Endodermal cell (in vitro differentiated cells): ENCODE measurements around the gene VPS36. TPM values are rescaled to one million over a fixed set of nuclear protein-coding genes. Genes with fewer than 3 reads are reported as not detected.

Experiments
- DNase-seq: peaks from one replicate; pipeline ENCODE4 v3.0.0-alpha.2; 2017
- H3K27ac ChIP-seq: 2 replicates; pipeline ENCODE4 v1.5.1; 2013; ENCODE audit warnings: mild to moderate bottlenecking, low read depth, low read length, moderate library complexity
- H3K27me3 ChIP-seq: 2 replicates; pipeline ENCODE4 v1.6.1; 2013; ENCODE audit warnings: mild to moderate bottlenecking, low read length, moderate library complexity; ENCODE audit not compliant: insufficient read depth, control insufficient read depth, poor library complexity, severe bottlenecking
- H3K36me3 ChIP-seq: 2 replicates; pipeline ENCODE4 v1.7.0; 2013; ENCODE audit warnings: mild to moderate bottlenecking, low read length, moderate library complexity; ENCODE audit not compliant: control insufficient read depth, insufficient read depth
- H3K4me1 ChIP-seq: one replicate; pipeline ENCODE4 v1.7.0; 2013; ENCODE audit warnings: low read length; ENCODE audit not compliant: control insufficient read depth, insufficient read depth
- H3K4me3 ChIP-seq: 2 replicates; pipeline ENCODE4 v1.5.1; 2013; ENCODE audit warnings: mild to moderate bottlenecking, low read length, moderate library complexity
- H3K9ac ChIP-seq: 2 replicates; pipeline ENCODE4 v1.6.1; 2013; ENCODE audit warnings: mild to moderate bottlenecking, low read length, moderate library complexity; ENCODE audit not compliant: poor library complexity, severe bottlenecking; ENCODE audit errors: extremely low read depth
- H3K9me3 ChIP-seq: 2 replicates; pipeline ENCODE4 v1.6.1; 2013; ENCODE audit warnings: mild to moderate bottlenecking, low read length, moderate library complexity; ENCODE audit not compliant: control insufficient read depth
- H3K27ac Mint-ChIP-seq: 2 replicates; pipeline ENCODE4 v1.8.0; 2020; ENCODE audit warnings: mixed read lengths
- H3K27me3 Mint-ChIP-seq: 2 replicates; pipeline ENCODE4 v1.8.0; 2021; ENCODE audit warnings: mild to moderate bottlenecking, mixed read lengths; ENCODE audit not compliant: insufficient read depth
- H3K36me3 Mint-ChIP-seq: 2 replicates; pipeline ENCODE4 v1.8.0; 2020; ENCODE audit warnings: low read depth, mixed read lengths
- H3K4me1 Mint-ChIP-seq: 2 replicates; pipeline ENCODE4 v1.8.0; 2020; ENCODE audit warnings: mixed read lengths
- H3K4me3 Mint-ChIP-seq: 2 replicates; pipeline ENCODE4 v1.8.0; 2020; ENCODE audit warnings: mild to moderate bottlenecking, moderate library complexity, mixed read lengths
- H3K9me3 Mint-ChIP-seq: 2 replicates; pipeline ENCODE4 v1.8.0; 2020; ENCODE audit warnings: mild to moderate bottlenecking, mixed read lengths
- WGBS, 2 experiments: methylation state at CpG; one replicate each; pipeline versions ENCODE4 v1.1.5 to v1.1.7; 2013; ENCODE audit warnings: missing lambda C conversion rate in 2 of 2, mixed read lengths in 1 of 2; ENCODE audit not compliant: insufficient coverage in 1 of 2, insufficient read length in 1 of 2; 5-methylcytosine and 5-hydroxymethylcytosine counted together
- total RNA-seq, 2 donors: library from RNA; stranded (reverse); fragmentation: NEBNext Ultra II Directional in 1 of 2; extraction: Animal tissue kit (Norgen Biotek cat#: 25700) in 1 of 2; gene quantifications; 2 replicates in 1 of 2; 3 replicates in 1 of 2; pipeline ENCODE4 v1.2.1, GENCODE V29; 2021
- TF ChIP-seq, protein P1 (sequence below): fragments of 200-600 bp; sonication (generic); conservative IDR thresholded peaks from 2 replicates; pipeline ENCODE4 v1.5.0; 2021; ENCODE audit warnings: antibody characterized with exemption, mild to moderate bottlenecking

VPS36 gene
- total RNA-seq, 2 donors from 2014 or later, result 44.8 to 77.4 TPM

- peaks cover 9% of the 10 kb centered on the region for H3K27me3 ChIP-seq
- no peak overlapping the region for H3K4me3 ChIP-seq
- Mint-ChIP-seq H3K4me3 (no peak overlapping the region), H3K27ac (no peak overlapping the region), H3K27me3 (peaks cover 26% of the 10 kb centered on the region), H3K4me1 (no peaks in the 10 kb centered on the region), H3K9me3 (no peaks in the 10 kb centered on the region), H3K36me3 (no peaks in the 10 kb centered on the region)
- H3K27ac ChIP-seq, result no peak overlapping the region
- H3K36me3 ChIP-seq, result no peaks in the 10 kb centered on the region
- TF ChIP-seq, protein P1, sequence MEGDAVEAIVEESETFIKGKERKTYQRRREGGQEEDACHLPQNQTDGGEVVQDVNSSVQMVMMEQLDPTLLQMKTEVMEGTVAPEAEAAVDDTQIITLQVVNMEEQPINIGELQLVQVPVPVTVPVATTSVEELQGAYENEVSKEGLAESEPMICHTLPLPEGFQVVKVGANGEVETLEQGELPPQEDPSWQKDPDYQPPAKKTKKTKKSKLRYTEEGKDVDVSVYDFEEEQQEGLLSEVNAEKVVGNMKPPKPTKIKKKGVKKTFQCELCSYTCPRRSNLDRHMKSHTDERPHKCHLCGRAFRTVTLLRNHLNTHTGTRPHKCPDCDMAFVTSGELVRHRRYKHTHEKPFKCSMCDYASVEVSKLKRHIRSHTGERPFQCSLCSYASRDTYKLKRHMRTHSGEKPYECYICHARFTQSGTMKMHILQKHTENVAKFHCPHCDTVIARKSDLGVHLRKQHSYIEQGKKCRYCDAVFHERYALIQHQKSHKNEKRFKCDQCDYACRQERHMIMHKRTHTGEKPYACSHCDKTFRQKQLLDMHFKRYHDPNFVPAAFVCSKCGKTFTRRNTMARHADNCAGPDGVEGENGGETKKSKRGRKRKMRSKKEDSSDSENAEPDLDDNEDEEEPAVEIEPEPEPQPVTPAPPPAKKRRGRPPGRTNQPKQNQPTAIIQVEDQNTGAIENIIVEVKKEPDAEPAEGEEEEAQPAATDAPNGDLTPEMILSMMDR, result peak; percentile 59
- H3K4me1 ChIP-seq, result no peaks in the 10 kb centered on the region
- H3K9me3 ChIP-seq, result no peaks in the 10 kb centered on the region
- no peak for DNase-seq
- H3K9ac ChIP-seq, result no peak overlapping the region
- 92% methylated on average over 1 of the region's 1 CpG; no CpG with 5 or more reads in 1 of the 2 experiments for WGBS, 2 experiments
Observed at GRCh38 chr13:52399708-52400107, 50.7 kb downstream of the VPS36 start.

DNA sequence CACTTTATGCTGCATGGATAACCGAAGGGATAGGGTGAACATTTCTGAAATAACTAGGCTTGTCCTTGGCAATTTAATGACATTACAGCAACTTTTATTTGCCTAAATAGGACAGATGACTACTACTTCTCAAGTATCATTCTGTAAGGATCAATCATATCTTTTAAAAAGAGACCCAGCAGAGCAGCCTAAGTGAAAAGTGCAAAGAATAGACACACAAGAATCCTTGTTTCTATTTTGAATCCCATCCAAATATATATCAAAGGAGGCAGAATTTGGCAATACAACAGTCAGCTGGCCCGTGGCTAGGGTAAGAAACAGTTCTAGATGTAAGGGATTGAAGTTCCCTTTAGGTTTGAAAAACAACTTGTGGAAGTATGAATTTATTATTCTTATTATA is 51.4 kb downstream of the VPS36 start:
- Mint-ChIP-seq H3K9me3 (no peaks in the 10 kb centered on the region), H3K36me3 (no peaks in the 10 kb centered on the region), H3K4me1 (no peaks in the 10 kb centered on the region), H3K27me3 (peaks cover 19% of the 10 kb centered on the region), H3K4me3 (no peak overlapping the region), H3K27ac (no peak overlapping the region)
- H3K9me3 ChIP-seq, result no peaks in the 10 kb centered on the region
- no peak for DNase-seq
- H3K4me3 ChIP-seq, result no peak overlapping the region
- no peak overlapping the region for H3K9ac ChIP-seq
- H3K27ac ChIP-seq, result no peak overlapping the region
- TF ChIP-seq, protein P1, result no peak
- H3K4me1 ChIP-seq, result no peaks in the 10 kb centered on the region
- WGBS, 2 experiments, result 88% methylated on average over 1 of the region's 2 CpGs; no CpG with 5 or more reads in 1 of the 2 experiments
- peaks cover 2% of the 10 kb centered on the region for H3K27me3 ChIP-seq
- no peaks in the 10 kb centered on the region for H3K36me3 ChIP-seq

DNA sequence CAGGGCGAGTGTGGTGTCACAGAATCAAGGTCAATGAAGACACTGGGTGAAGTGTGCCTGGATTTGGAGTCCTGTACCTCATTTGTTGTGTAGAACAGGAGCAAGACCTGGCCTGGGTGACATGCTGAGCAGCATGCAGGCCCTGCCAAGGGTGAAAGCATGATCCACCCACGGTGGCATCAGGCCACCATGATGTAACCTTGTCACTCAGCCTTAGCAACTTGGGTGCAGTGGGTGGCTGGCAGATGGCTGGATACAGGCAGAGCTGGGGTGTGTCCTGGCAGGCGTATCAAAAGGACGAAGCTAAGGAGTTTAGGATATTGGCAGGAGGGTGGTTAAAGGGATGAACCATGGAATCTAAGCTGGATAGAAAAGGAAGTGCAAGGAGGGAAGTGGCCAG is 54.7 kb downstream of the VPS36 start:
- H3K27me3 ChIP-seq, result no peaks in the 10 kb centered on the region
- Mint-ChIP-seq H3K4me3 (no peak overlapping the region), H3K27me3 (peaks cover 5% of the 10 kb centered on the region), H3K4me1 (no peaks in the 10 kb centered on the region), H3K9me3 (no peaks in the 10 kb centered on the region), H3K36me3 (no peaks in the 10 kb centered on the region), H3K27ac (no peak overlapping the region)
- WGBS, 2 experiments, result 93 to 100% methylated on average over 2 to 4 of the region's 4 CpGs
- H3K36me3 ChIP-seq, result no peaks in the 10 kb centered on the region
- H3K4me1 ChIP-seq, result no peaks in the 10 kb centered on the region
- DNase-seq, result no peak
- H3K4me3 ChIP-seq, result no peak overlapping the region
- TF ChIP-seq, protein P1, result no peak
- no peaks in the 10 kb centered on the region for H3K9me3 ChIP-seq
- no peak overlapping the region for H3K27ac ChIP-seq
- H3K9ac ChIP-seq, result no peak overlapping the region
